ENCODE results near the gene AGAP2.

AGAP2 gene

GRCh38 chr12:57751788-57752667 lies 13.5 kb upstream of the AGAP2 start, which contains the start of gene CDK4:
TSS of gene CDK4 (minus strand) at chr12:57752310. CDS start at chr12:57751717, 593 bp downstream.
- DNase-seq (ENCODE audit: low read depth): peak; percentile 100
- TF ChIP-seq CTCF (conservative IDR thresholded peaks at IDR 0.05; ENCODE audit: low read length): no peak
- peak within 1 kb of the TSS; percentile 84 for H3K4me3 ChIP-seq (ENCODE audit: low read length)

- H3K4me3 ChIP-seq (ENCODE audit: low read length): peak overlapping the region; percentile 84
- DNase-seq (ENCODE audit: low read depth): no peak
- TF ChIP-seq CTCF (conservative IDR thresholded peaks at IDR 0.05; ENCODE audit: low read length): no peak
These were observed 12.9 kb upstream of the AGAP2 start for GRCh38 chr12:57751432-57751787.

- DNase-seq (ENCODE audit: low read depth): no peak
- TF ChIP-seq CTCF (conservative IDR thresholded peaks at IDR 0.05; ENCODE audit: low read length): no peak
- peak overlapping the region; percentile 84 for H3K4me3 ChIP-seq (ENCODE audit: low read length)
These were observed 12.3 kb upstream of the AGAP2 start for GRCh38 chr12:57750561-57751431.

- no peak for DNase-seq (ENCODE audit: low read depth)
- H3K4me3 ChIP-seq (ENCODE audit: low read length): no peak overlapping the region
- TF ChIP-seq CTCF (conservative IDR thresholded peaks at IDR 0.05; ENCODE audit: low read length): no peak
These were observed 10.5 kb upstream of the AGAP2 start for GRCh38 chr12:57749061-57749460.

GRCh38 chr12:57746025-57746424 lies 7.5 kb upstream of the AGAP2 start:
- no peak for DNase-seq (ENCODE audit: low read depth)
- no peak for TF ChIP-seq CTCF (conservative IDR thresholded peaks at IDR 0.05; ENCODE audit: low read length)
- peak overlapping the region; percentile 99 for H3K4me3 ChIP-seq (ENCODE audit: low read length)

GRCh38 chr12:57745485-57745881 lies 6.9 kb upstream of the AGAP2 start:
- peak overlapping the region; percentile 99 for H3K4me3 ChIP-seq (ENCODE audit: low read length)
- no peak for DNase-seq (ENCODE audit: low read depth)
- no peak for TF ChIP-seq CTCF (conservative IDR thresholded peaks at IDR 0.05; ENCODE audit: low read length)
